ENCODE results near the gene BTAF1. TPM values are rescaled to one million over a fixed set of nuclear protein-coding genes. Genes with fewer than 3 reads are reported as not detected.

BTAF1 gene
- total and polyA plus RNA-seq, 2 experiments from 2014 or later, result 30.4 to 55.7 TPM

GRCh38 chr10:92001581-92001980 is 78.0 kb downstream of the BTAF1 start:
- Histone ChIP-seq H3K27ac (ENCODE audit: low read depth) (no peak overlapping the region), H3K27me3 (ENCODE audit: insufficient read depth) (no peaks in the 10 kb centered on the region), H3K4me2 (no peak overlapping the region), H3K4me1 (ENCODE audit: insufficient read depth) (no peaks in the 10 kb centered on the region), H3K4me3 (no peak overlapping the region), H3K9me2 (ENCODE audit: insufficient read depth) (no peaks in the 10 kb centered on the region), H2AFZ (no peak overlapping the region), H3K79me2 (replicated peaks; ENCODE audit: insufficient read depth) (no peaks in the 10 kb centered on the region), H3F3A (replicated peaks; ENCODE audit: low read depth) (no peaks in the 10 kb centered on the region), H4K20me1 (replicated peaks; ENCODE audit: insufficient read depth) (no peaks in the 10 kb centered on the region), H3K36me3 (ENCODE audit: insufficient read depth) (peaks cover 12% of the 10 kb centered on the region; the same call in 1 of the 2 replicates)
- H3K9me3 Mint-ChIP-seq, result no peaks in the 10 kb centered on the region; the same call in 2 of the 3 replicates
- no peak overlapping the region for H3K27ac Mint-ChIP-seq
- H3K4me3 Mint-ChIP-seq, result no peak overlapping the region
- no peak for TF ChIP-seq JUNB (IDR thresholded peaks at IDR 0.05; ENCODE audit: unreplicated experiment)
- no peak for TF ChIP-seq CTCF (conservative IDR thresholded peaks at IDR 0.05; ENCODE audit: low read depth in 2 of 2)
- no peak for TF ChIP-seq ETS1 (IDR thresholded peaks at IDR 0.05)
- TF ChIP-seq ZNF331 (CRISPR knock-in tag; IDR thresholded peaks at IDR 0.05; ENCODE audit: low read depth), result no peak
- TF ChIP-seq ZNF114 (CRISPR knock-in tag; IDR thresholded peaks at IDR 0.05), result no peak
- no peak for TF ChIP-seq STAT1 (IDR thresholded peaks at IDR 0.05; ENCODE audit: unreplicated experiment)
- no peak for TF ChIP-seq ZNF462 (CRISPR knock-in tag; IDR thresholded peaks at IDR 0.05)
- no peak for TF ChIP-seq EZH2phosphoT487 (IDR thresholded peaks at IDR 0.05; ENCODE audit: unreplicated experiment)
- no peak for TF ChIP-seq EZH2 (IDR thresholded peaks at IDR 0.05; ENCODE audit: low read depth, unreplicated experiment)
- no peak for TF ChIP-seq NANOG (IDR thresholded peaks at IDR 0.05; ENCODE audit: borderline replicate concordance)
- no peak for TF ChIP-seq POLR2AphosphoS5 (IDR thresholded peaks at IDR 0.05; ENCODE audit: low read depth)
- no peak for TF ChIP-seq CREB1 (CRISPR knock-in tag; IDR thresholded peaks at IDR 0.05; ENCODE audit: low read depth)
- TF ChIP-seq, protein P1, sequence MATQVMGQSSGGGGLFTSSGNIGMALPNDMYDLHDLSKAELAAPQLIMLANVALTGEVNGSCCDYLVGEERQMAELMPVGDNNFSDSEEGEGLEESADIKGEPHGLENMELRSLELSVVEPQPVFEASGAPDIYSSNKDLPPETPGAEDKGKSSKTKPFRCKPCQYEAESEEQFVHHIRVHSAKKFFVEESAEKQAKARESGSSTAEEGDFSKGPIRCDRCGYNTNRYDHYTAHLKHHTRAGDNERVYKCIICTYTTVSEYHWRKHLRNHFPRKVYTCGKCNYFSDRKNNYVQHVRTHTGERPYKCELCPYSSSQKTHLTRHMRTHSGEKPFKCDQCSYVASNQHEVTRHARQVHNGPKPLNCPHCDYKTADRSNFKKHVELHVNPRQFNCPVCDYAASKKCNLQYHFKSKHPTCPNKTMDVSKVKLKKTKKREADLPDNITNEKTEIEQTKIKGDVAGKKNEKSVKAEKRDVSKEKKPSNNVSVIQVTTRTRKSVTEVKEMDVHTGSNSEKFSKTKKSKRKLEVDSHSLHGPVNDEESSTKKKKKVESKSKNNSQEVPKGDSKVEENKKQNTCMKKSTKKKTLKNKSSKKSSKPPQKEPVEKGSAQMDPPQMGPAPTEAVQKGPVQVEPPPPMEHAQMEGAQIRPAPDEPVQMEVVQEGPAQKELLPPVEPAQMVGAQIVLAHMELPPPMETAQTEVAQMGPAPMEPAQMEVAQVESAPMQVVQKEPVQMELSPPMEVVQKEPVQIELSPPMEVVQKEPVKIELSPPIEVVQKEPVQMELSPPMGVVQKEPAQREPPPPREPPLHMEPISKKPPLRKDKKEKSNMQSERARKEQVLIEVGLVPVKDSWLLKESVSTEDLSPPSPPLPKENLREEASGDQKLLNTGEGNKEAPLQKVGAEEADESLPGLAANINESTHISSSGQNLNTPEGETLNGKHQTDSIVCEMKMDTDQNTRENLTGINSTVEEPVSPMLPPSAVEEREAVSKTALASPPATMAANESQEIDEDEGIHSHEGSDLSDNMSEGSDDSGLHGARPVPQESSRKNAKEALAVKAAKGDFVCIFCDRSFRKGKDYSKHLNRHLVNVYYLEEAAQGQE (IDR thresholded peaks at IDR 0.05; ENCODE audit: unreplicated experiment), result no peak
- DNase-seq (ENCODE audit: low spot score) (no peak), ATAC-seq (no peak)
- peaks cover 67% of the 10 kb centered on the region for H3K36me3 Mint-ChIP-seq (ENCODE audit: low read depth)
- no peaks in the 10 kb centered on the region for H3K27me3 Mint-ChIP-seq (ENCODE audit: insufficient read depth, low read depth, poor library complexity)
- no peaks in the 10 kb centered on the region for H3K4me1 Mint-ChIP-seq

All from GM23338 (cell line).